BJ (cell line): ENCODE results near the gene CRB3. TPM values are rescaled to one million over a fixed set of nuclear protein-coding genes. Genes with fewer than 3 reads are reported as not detected.

ENCODE experiments used
- CTCF ChIA-PET: fragments of 350-600 bp; formaldehyde crosslinking; extraction: SDS; loops from one replicate; lab custom pipeline; 2021; ENCODE audit warnings: antibody characterized with exemption, inconsistent platforms; lab: Yijun Ruan, JAX
- POLR2A ChIA-PET: fragments of 300-600 bp; sonication (Branson Sonifier 250); formaldehyde crosslinking; extraction: SDS; loops from one replicate; lab custom pipeline; 2021; ENCODE audit warnings: antibody characterized with exemption; lab: Charles Lee
- DNase-seq: peaks from one replicate; pipeline ENCODE4 v3.0.0-alpha.2; 2011; ENCODE audit warnings: low read depth
- H3K27me3 ChIP-seq: 2 replicates; pipeline ENCODE4 v1.6.0; 2011; ENCODE audit warnings: low read length; ENCODE audit not compliant: control insufficient read depth, insufficient read depth
- H3K36me3 ChIP-seq: 2 replicates; pipeline ENCODE4 v1.5.1; 2011; ENCODE audit warnings: low read length; ENCODE audit not compliant: control insufficient read depth, insufficient read depth
- H3K4me3 ChIP-seq: 2 replicates; pipeline ENCODE4 v1.5.1; 2011; ENCODE audit warnings: low read depth, mild to moderate bottlenecking, control low read depth, low read length
- polyA plus RNA-seq: library from polyadenylated mRNA; depleted of rRNA; stranded (reverse); fragments of >200 nt; gene quantifications from 2 replicates; pipeline ENCODE4 v1.2.3, GENCODE V29; 2011; rRNA removed
- small RNA-seq: library from RNA; depleted of rRNA; stranded (forward); fragments of <200 nt; gene quantifications from one replicate; pipeline ENCODE3, GENCODE V24; 2012; ENCODE audit warnings: low replicate concordance, low read depth; ENCODE audit not compliant: insufficient read length
- TF ChIP-seq, protein P1 (sequence below): IDR thresholded peaks from 2 replicates; pipeline ENCODE4 v1.5.1; 2011; ENCODE audit warnings: low read depth, mild to moderate bottlenecking, control low read depth, inconsistent platforms, low read length, moderate library complexity; ENCODE audit not compliant: insufficient read depth

The CRB3 gene
- polyA plus RNA-seq, 1 experiment: not detected

DNA sequence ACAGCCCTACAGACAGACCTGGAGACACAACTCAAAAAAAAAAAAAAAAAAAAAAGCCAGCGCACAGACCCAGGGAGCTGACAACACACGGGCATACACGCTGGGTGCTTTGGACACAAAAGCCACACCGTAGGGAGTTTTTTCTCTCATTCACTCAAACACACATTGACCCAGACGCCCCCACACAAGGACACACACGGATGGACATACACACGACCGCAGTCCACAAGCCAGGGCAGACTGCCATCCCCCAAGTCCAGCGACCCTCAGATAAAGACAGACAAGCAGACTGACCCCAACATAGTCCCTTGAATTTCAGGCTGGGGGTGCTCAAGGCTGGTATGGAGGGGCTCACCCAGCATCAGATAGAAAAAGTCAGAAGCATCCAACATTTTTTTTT is 50.0 kb downstream of the CRB3 start:
- H3K36me3 ChIP-seq: no peaks in the 10 kb centered on the region
- H3K27me3 ChIP-seq: no peaks in the 10 kb centered on the region
- TF ChIP-seq, protein P1, sequence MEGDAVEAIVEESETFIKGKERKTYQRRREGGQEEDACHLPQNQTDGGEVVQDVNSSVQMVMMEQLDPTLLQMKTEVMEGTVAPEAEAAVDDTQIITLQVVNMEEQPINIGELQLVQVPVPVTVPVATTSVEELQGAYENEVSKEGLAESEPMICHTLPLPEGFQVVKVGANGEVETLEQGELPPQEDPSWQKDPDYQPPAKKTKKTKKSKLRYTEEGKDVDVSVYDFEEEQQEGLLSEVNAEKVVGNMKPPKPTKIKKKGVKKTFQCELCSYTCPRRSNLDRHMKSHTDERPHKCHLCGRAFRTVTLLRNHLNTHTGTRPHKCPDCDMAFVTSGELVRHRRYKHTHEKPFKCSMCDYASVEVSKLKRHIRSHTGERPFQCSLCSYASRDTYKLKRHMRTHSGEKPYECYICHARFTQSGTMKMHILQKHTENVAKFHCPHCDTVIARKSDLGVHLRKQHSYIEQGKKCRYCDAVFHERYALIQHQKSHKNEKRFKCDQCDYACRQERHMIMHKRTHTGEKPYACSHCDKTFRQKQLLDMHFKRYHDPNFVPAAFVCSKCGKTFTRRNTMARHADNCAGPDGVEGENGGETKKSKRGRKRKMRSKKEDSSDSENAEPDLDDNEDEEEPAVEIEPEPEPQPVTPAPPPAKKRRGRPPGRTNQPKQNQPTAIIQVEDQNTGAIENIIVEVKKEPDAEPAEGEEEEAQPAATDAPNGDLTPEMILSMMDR: no peak
- no peak for DNase-seq
- CTCF ChIA-PET: no interaction called here
- POLR2A ChIA-PET: no interaction called here
- H3K4me3 ChIP-seq: no peak overlapping the region

DNA sequence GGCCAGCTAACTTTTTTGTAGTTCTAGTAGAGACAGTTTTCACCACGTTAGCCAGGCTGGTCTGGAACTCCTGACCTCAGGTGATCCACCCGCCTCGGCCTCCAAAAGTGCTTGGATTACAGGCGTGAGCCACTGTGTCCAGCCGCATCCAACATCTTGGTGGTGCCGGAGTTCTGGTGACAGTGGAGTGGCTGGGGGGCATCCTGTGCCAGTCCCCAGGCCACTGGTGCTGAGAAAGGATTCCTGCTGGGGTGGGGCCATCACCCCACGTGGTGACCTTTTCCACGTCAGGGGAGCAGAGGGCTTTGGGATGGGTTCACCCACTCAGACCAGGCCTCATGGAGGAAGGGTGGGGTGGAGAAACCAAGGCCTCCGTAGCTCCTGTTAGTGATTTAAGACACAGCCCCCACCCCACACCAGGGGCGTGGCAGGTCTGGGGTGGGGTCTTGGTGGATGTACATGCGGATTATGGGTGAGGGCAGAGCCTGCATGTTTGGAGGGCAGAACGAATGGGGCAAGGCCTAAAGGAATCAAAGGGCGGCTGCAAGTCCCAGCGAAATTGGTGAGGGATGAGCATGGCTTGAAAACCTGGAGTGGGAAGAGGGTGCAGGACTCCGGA is 51.0 kb downstream of the CRB3 start:
- CTCF ChIA-PET: no interaction called here
- H3K27me3 ChIP-seq: no peaks in the 10 kb centered on the region
- H3K36me3 ChIP-seq: no peaks in the 10 kb centered on the region
- TF ChIP-seq, protein P1: no peak
- POLR2A ChIA-PET: no interaction called here
- no peak overlapping the region for H3K4me3 ChIP-seq
- DNase-seq: no peak

DNA sequence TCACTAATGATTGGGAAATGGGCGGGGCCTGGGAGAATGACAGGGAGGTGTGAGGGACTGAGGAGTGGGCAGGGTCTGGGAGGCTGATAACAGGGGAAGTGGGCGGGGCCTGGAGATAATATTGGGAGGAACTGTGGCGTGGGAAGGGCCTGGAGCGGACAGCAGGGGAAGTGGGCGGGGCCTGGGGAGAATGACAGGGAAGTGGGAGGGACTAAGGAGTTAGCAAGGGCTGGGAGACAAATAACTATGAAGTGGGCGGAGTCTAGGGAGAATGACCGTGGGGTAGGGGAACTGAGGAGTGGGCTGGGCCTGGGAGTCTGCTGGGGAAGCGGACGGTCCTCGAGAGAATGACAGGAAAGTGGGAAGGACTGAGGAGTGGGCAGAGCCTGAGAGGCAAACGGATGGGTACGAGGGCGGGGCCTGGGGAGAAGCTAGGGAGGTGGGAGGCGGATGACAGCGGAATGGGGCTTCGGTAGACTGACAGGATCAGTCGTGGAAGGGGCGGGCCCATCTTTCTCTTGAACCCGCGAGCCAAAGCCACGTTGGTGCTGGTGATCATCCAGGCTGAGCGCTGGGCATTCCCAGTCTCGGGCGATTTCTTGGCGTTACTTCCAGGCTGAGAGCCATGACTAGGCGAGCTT is 52.1 kb downstream of the CRB3 start:
- POLR2A ChIA-PET: interaction anchor here (0.6 kb wide), 1 partner anchor 152 kb away, joined by 6 read pairs; no protein-coding TSS in a partner anchor
- TF ChIP-seq, protein P1: no peak

More for the DNA sequence above, 52.1 kb downstream of the CRB3 start:
- CTCF ChIA-PET: interaction anchor here (0.6 to 2.5 kb wide), 22 partner anchors 8 to 353 kb away, joined by 3 to 22 read pairs (median 4); partner anchors contain the start of genes TNFSF9 and TUBB4A
- Histone ChIP-seq H3K4me3 (peak overlapping the region; percentile 61), H3K27me3 (no peaks in the 10 kb centered on the region), H3K36me3 (no peaks in the 10 kb centered on the region)
- DNase-seq: peak; percentile 75

Small RNA genes lying within 50 kb of the gene (small RNA-seq; reads per million reads assigned to genes)
- not detected for gene AC010503.2

Other genes with a start within 250 kb of the CRB3 start
- 19.0 and 28.1 TPM in 2 replicates for gene MLLT1, start 184.3 kb upstream of the CRB3 start, polyA plus RNA-seq
- 0.05 and 0.10 TPM in 2 replicates for gene ACER1, start 130.7 kb upstream of the CRB3 start, polyA plus RNA-seq
- gene CLPP, start 102.7 kb upstream of the CRB3 start, polyA plus RNA-seq: 45.9 and 69.9 TPM in 2 replicates
- 29.2 and 40.9 TPM in 2 replicates for gene ALKBH7, start 91.5 kb upstream of the CRB3 start, polyA plus RNA-seq
- gene PSPN, start 88.3 kb upstream of the CRB3 start, polyA plus RNA-seq: 0.32 and 0.48 TPM in 2 replicates
- 45.3 and 49.4 TPM in 2 replicates for gene GTF2F1, start 71.1 kb upstream of the CRB3 start, polyA plus RNA-seq
- 49.4 and 68.7 TPM in 2 replicates for gene KHSRP, start 39.5 kb upstream of the CRB3 start, polyA plus RNA-seq
- 0.05 TPM in 1 of 2 replicates, not detected in the other for gene SLC25A41, start 30.5 kb upstream of the CRB3 start, polyA plus RNA-seq
- gene SLC25A23, start 4.5 kb upstream of the CRB3 start, polyA plus RNA-seq: 6.3 and 7.4 TPM in 2 replicates
- gene DENND1C, start 17.5 kb downstream of the CRB3 start, polyA plus RNA-seq: 0.07 TPM in 1 of 2 replicates, not detected in the other
- gene TUBB4A, start 38.0 kb downstream of the CRB3 start, polyA plus RNA-seq: not detected in 2 replicates
- 0.11 and 0.26 TPM in 2 replicates for gene TNFSF9, start 66.8 kb downstream of the CRB3 start, polyA plus RNA-seq
- not detected in 2 replicates for gene CD70, start 126.9 kb downstream of the CRB3 start, polyA plus RNA-seq
- gene TNFSF14, start 205.9 kb downstream of the CRB3 start, polyA plus RNA-seq: not detected in 2 replicates